Liver (tissue), 9 donors: ENCODE results near the gene EML4. TPM values are rescaled to one million over a fixed set of nuclear protein-coding genes. Genes with fewer than 3 reads are reported as not detected.

Experiments used
- DNase-seq: peaks from one replicate; pipeline ENCODE4 v3.0.0-alpha.2; 2017; ENCODE audit warnings: low spot score
- H3K27ac ChIP-seq, 2 donors: one replicate each; pipeline ENCODE4 v1.7.0; 2013; ENCODE audit warnings: inconsistent platforms in 2 of 2, low read length in 2 of 2, control low read depth in 1 of 2, low read depth in 1 of 2, mild to moderate bottlenecking in 1 of 2
- H3K27me3 ChIP-seq, 4 donors: one replicate each; pipeline versions ENCODE4 v1.6.1 to v1.7.0; 2013; ENCODE audit warnings: low read length in 3 of 4, inconsistent platforms in 1 of 4, mild to moderate bottlenecking in 1 of 4, moderate library complexity in 1 of 4; ENCODE audit not compliant: control insufficient read depth in 4 of 4, insufficient read depth in 4 of 4
- H3K36me3 ChIP-seq, 4 donors: one replicate each; pipeline versions ENCODE4 v1.6.1 to v1.7.0; 2013; ENCODE audit warnings: low read length in 3 of 4, mild to moderate bottlenecking in 3 of 4, low read depth in 1 of 4, moderate library complexity in 1 of 4; ENCODE audit not compliant: control insufficient read depth in 4 of 4, insufficient read depth in 3 of 4
- H3K4me1 ChIP-seq, 4 donors: one replicate each; pipeline versions ENCODE4 v1.6.1 to v1.7.0; 2013; ENCODE audit warnings: low read length in 3 of 4, mild to moderate bottlenecking in 3 of 4, moderate library complexity in 1 of 4; ENCODE audit not compliant: control insufficient read depth in 4 of 4, insufficient read depth in 4 of 4
- H3K4me3 ChIP-seq, 3 donors: one replicate each; pipeline versions ENCODE4 v1.6.1 to v1.7.0; 2013; ENCODE audit warnings: low read length in 3 of 3, control low read depth in 1 of 3, low read depth in 1 of 3, mild to moderate bottlenecking in 1 of 3
- H3K9ac ChIP-seq, 2 donors: one replicate each; pipeline ENCODE4 v1.7.0; 2013; ENCODE audit warnings: low read length in 2 of 2, mild to moderate bottlenecking in 2 of 2, moderate library complexity in 2 of 2, control low read depth in 1 of 2, low read depth in 1 of 2
- H3K9me3 ChIP-seq, 4 donors: one replicate each; pipeline versions ENCODE4 v1.6.1 to v1.7.0; 2013; ENCODE audit warnings: low read length in 3 of 4; ENCODE audit not compliant: control insufficient read depth in 4 of 4
- FOXA1 ChIP-seq: IDR thresholded peaks from 2 replicates; pipeline ENCODE4 v1.6.1; 2016; ENCODE audit warnings: antibody characterized with exemption
- FOXA2 ChIP-seq: IDR thresholded peaks from 2 replicates; pipeline ENCODE4 v1.6.1; 2016; ENCODE audit warnings: antibody characterized with exemption
- GABPA ChIP-seq, 2 donors: IDR thresholded peaks in 1 of 2; conservative IDR thresholded peaks in 1 of 2; 2 replicates each; pipeline ENCODE4 v1.6.1; 2016; ENCODE audit warnings: antibody characterized with exemption in 2 of 2, mild to moderate bottlenecking in 1 of 2, moderate library complexity in 1 of 2
- HNF4A ChIP-seq, 2 donors: conservative IDR thresholded peaks; 2 replicates each; pipeline ENCODE4 v1.6.1; 2016; ENCODE audit warnings: antibody characterized with exemption in 2 of 2, mild to moderate bottlenecking in 2 of 2
- HNF4G ChIP-seq: IDR thresholded peaks from 2 replicates; pipeline ENCODE4 v1.6.1; 2016; ENCODE audit warnings: antibody characterized with exemption
- JUND ChIP-seq, 2 donors: IDR thresholded peaks; 2 replicates each; pipeline ENCODE4 v1.6.1; 2016; ENCODE audit warnings: antibody characterized with exemption in 2 of 2
- MAX ChIP-seq: IDR thresholded peaks from 2 replicates; pipeline ENCODE4 v1.6.1; 2016; ENCODE audit warnings: antibody characterized with exemption
- NR2F2 ChIP-seq: IDR thresholded peaks from 2 replicates; pipeline ENCODE4 v1.6.1; 2016; ENCODE audit warnings: antibody characterized with exemption
- RAD21 ChIP-seq, 2 donors: IDR thresholded peaks; 2 replicates each; pipeline ENCODE4 v1.6.1; 2016; ENCODE audit warnings: antibody characterized with exemption in 2 of 2, mild to moderate bottlenecking in 2 of 2
- RXRA ChIP-seq, 2 donors: IDR thresholded peaks; 2 replicates each; pipeline ENCODE4 v1.6.1; 2017 to 2018; ENCODE audit warnings: antibody characterized with exemption in 2 of 2, mild to moderate bottlenecking in 1 of 2
- YY1 ChIP-seq: IDR thresholded peaks from 2 replicates; pipeline ENCODE4 v1.6.1; 2016; ENCODE audit warnings: antibody characterized with exemption, mild to moderate bottlenecking
- ZBTB33 ChIP-seq: IDR thresholded peaks from 2 replicates; pipeline ENCODE4 v1.6.1; 2016; ENCODE audit warnings: antibody characterized with exemption
- WGBS: extraction: QIAGEN DNeasy Blood & Tissue Kit; methylation state at CpG from one replicate; pipeline ENCODE4 v1.1.7; 2013; 5-methylcytosine and 5-hydroxymethylcytosine counted together
- polyA plus RNA-seq, 2 donors: library from polyadenylated mRNA; stranded (reverse) in 1 of 2; unstranded in 1 of 2; fragments of 200-250 nt in 1 of 2; fragments of >200 nt in 1 of 2; fragmentation: Nextera tagmentation in 1 of 2; extraction: Ambion mirVana in 1 of 2; gene quantifications; one replicate each; pipeline versions ENCODE4 v1.2.1 to v1.2.3, GENCODE V29; 2013 to 2015
- total RNA-seq, 2 donors: library from RNA; depleted of rRNA; stranded (reverse); fragments of >200 nt; gene quantifications; one replicate each; pipeline ENCODE4 v1.2.3, GENCODE V29; 2014
- TF ChIP-seq, protein P1 (sequence below): fragments of 150-350 bp; IDR thresholded peaks from 2 replicates; pipeline ENCODE4 v1.5.1; 2017; ENCODE audit warnings: improper control_type of control experiment, low read depth, low read length; ENCODE audit not compliant: missing input control
- TF ChIP-seq, protein P2 (sequence below): IDR thresholded peaks from 2 replicates; pipeline ENCODE4 v1.6.1; 2016; ENCODE audit warnings: antibody characterized with exemption
- donor health status: healthy.
- donor health status: healthy.
- donor health status: healthy.
- donor health status: healthy.
- donor health status: healthy.

Gene EML4
- total and polyA plus RNA-seq, 4 donors = 12.8 to 49.6 (median 34.8) TPM

DNA sequence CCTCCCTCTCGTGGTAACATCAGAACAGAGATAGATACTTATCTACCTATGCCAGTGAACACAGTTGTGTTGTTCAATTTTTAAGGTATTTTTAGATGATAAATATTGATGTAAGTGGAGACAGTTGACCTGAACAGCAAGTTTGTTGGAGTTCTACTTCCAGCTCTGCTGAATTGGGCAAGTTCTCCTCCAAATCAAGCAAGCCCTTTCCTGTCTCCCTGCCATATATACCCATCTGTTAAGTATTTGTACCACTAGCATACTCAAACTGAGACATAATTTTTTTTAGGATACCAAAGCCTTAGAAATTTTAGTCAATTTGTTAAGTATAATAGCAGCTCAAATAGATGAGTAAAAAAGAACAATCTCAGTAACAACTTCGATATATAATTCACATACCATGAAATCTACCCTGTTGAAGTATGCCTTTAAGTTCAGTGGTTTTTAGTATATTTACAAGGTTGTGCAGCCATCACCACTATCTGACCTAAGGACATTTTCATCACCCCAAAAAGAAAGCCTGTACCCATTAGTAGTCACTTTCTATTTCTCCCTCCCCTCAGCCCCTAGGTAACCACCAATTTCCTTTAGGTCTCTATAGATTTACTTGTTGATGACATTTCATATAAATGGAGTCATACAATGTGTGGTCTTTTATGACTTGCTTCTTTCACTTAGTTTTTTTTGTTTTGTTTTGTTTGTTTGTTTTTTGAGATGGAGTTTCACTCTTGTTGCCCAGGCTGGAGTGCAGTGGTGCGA, 130.0 kb downstream of the EML4 start (continued):
- no peak for TF ChIP-seq RAD21 (IDR thresholded peaks at IDR 0.05)
- TF ChIP-seq, protein P1, sequence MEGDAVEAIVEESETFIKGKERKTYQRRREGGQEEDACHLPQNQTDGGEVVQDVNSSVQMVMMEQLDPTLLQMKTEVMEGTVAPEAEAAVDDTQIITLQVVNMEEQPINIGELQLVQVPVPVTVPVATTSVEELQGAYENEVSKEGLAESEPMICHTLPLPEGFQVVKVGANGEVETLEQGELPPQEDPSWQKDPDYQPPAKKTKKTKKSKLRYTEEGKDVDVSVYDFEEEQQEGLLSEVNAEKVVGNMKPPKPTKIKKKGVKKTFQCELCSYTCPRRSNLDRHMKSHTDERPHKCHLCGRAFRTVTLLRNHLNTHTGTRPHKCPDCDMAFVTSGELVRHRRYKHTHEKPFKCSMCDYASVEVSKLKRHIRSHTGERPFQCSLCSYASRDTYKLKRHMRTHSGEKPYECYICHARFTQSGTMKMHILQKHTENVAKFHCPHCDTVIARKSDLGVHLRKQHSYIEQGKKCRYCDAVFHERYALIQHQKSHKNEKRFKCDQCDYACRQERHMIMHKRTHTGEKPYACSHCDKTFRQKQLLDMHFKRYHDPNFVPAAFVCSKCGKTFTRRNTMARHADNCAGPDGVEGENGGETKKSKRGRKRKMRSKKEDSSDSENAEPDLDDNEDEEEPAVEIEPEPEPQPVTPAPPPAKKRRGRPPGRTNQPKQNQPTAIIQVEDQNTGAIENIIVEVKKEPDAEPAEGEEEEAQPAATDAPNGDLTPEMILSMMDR = no peak
- TF ChIP-seq GABPA (IDR thresholded peaks at IDR 0.05 in 1 of 2, conservative IDR thresholded peaks at IDR 0.05 in 1 of 2) = no peak

- Histone ChIP-seq H3K4me1 (no peaks in the 10 kb centered on the region), H3K9ac (no peak overlapping the region), H3K27ac (no peak overlapping the region), H3K27me3 (no peaks in the 10 kb centered on the region), H3K4me3 (no peak overlapping the region), H3K9me3 (no peaks in the 10 kb centered on the region), H3K36me3 (peaks cover 5 to 48% (median 38%) of the 10 kb centered on the region in 4 donors)
- 40% methylated on average over 2 of the region's 2 CpGs for WGBS
- DNase-seq = no peak
- TF ChIP-seq YY1 (no peak), NR2F2 (no peak), JUND (IDR thresholded peaks at IDR 0.05) (no peak), RXRA (IDR thresholded peaks at IDR 0.05) (no peak), FOXA2 (no peak), MAX (no peak), ZBTB33 (no peak), GABPA (IDR thresholded peaks at IDR 0.05 in 1 of 2, conservative IDR thresholded peaks at IDR 0.05 in 1 of 2) (no peak), HNF4G (no peak)
- TF ChIP-seq, protein P2, sequence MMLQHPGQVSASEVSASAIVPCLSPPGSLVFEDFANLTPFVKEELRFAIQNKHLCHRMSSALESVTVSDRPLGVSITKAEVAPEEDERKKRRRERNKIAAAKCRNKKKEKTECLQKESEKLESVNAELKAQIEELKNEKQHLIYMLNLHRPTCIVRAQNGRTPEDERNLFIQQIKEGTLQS = no peak
These were observed 131.4 kb downstream of the EML4 start for GRCh38 chr2:42300527-42300926.

- DNase-seq = no peak
- Histone ChIP-seq H3K9me3 (no peaks in the 10 kb centered on the region), H3K36me3 (peaks cover 5 to 50% (median 33%) of the 10 kb centered on the region in 4 donors), H3K27ac (no peak overlapping the region), H3K4me1 (no peaks in the 10 kb centered on the region), H3K9ac (no peak overlapping the region), H3K4me3 (no peak overlapping the region), H3K27me3 (no peaks in the 10 kb centered on the region)
- WGBS = 80% methylated on average over 3 of the region's 3 CpGs
- TF ChIP-seq JUND (IDR thresholded peaks at IDR 0.05) = no peak
- TF ChIP-seq, protein P1 = no peak
- TF ChIP-seq RAD21 (IDR thresholded peaks at IDR 0.05) = no peak
- TF ChIP-seq NR2F2 = no peak
- no peak for TF ChIP-seq GABPA (IDR thresholded peaks at IDR 0.05 in 1 of 2, conservative IDR thresholded peaks at IDR 0.05 in 1 of 2)
- TF ChIP-seq MAX = no peak
- TF ChIP-seq RXRA (IDR thresholded peaks at IDR 0.05) = no peak
- no peak for TF ChIP-seq YY1
- TF ChIP-seq HNF4G = no peak
- TF ChIP-seq, protein P2 = no peak
- TF ChIP-seq FOXA1 = no peak
- no peak for TF ChIP-seq HNF4A (conservative IDR thresholded peaks at IDR 0.05)
- no peak for TF ChIP-seq ZBTB33
- TF ChIP-seq FOXA2 = no peak
These were observed 134.1 kb downstream of the EML4 start for GRCh38 chr2:42303252-42303651.
